Measurements from ENCODE around the gene SYT3.

SYT3 gene, protein sequence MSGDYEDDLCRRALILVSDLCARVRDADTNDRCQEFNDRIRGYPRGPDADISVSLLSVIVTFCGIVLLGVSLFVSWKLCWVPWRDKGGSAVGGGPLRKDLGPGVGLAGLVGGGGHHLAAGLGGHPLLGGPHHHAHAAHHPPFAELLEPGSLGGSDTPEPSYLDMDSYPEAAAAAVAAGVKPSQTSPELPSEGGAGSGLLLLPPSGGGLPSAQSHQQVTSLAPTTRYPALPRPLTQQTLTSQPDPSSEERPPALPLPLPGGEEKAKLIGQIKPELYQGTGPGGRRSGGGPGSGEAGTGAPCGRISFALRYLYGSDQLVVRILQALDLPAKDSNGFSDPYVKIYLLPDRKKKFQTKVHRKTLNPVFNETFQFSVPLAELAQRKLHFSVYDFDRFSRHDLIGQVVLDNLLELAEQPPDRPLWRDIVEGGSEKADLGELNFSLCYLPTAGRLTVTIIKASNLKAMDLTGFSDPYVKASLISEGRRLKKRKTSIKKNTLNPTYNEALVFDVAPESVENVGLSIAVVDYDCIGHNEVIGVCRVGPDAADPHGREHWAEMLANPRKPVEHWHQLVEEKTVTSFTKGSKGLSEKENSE

DNA sequence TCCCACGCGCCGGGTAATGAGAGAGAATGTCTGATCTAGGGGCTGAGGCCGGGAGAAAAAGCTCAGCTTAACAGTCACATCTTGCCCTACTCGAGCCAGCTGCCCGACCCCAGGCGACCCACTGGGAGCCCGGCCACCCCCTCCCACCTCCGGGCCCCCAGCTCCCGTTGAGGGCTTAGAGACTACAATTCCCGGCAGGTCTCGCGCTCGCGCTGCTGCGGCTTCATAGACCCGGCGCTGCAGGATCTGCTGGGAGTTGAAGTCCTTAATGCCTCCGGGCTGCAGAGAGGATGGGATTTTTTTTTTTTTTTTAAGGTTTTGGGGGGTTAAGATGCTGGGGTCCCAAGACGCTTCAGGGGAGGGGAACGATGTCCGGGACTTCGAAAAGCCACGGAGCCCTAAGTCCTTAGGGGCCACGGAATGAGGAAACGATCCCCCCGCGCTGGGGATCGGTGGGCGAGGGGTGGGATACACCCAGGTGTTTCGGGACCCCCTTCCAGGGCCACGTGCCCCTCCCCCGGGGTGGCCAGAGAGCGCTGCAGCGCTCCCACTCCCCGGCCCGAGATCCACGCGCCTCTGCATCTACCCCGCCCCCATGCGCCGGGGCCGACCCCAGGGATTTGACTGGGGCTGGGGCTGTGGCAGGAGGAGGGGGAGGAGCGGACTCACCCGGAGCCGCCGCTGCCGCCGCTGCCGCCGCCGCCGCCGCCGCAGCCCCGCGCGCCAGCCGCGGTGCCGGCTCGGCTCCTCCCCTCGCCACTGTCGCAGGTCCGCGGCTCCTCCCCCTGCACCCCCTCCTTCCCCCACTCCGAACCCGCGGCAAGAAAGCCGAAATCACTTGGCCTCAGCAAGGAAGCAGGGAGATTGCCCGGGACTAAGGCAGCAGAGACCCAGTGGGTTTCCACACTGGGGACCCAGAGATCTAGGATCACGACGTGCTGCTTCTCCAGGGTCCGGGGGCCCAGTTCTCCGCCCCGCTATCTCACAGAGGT lies at the start of gene SYT3:
SYT3 (minus strand) TSS at position 761 of the 992 bp plus-strand sequence. CDS start 2,470 bp downstream, outside the sequence.
- DNase-seq = no peak

GRCh38 chr19:50688766-50689165 lies 49.1 kb upstream of the SYT3 start:
- DNase-seq = no peak

DNA sequence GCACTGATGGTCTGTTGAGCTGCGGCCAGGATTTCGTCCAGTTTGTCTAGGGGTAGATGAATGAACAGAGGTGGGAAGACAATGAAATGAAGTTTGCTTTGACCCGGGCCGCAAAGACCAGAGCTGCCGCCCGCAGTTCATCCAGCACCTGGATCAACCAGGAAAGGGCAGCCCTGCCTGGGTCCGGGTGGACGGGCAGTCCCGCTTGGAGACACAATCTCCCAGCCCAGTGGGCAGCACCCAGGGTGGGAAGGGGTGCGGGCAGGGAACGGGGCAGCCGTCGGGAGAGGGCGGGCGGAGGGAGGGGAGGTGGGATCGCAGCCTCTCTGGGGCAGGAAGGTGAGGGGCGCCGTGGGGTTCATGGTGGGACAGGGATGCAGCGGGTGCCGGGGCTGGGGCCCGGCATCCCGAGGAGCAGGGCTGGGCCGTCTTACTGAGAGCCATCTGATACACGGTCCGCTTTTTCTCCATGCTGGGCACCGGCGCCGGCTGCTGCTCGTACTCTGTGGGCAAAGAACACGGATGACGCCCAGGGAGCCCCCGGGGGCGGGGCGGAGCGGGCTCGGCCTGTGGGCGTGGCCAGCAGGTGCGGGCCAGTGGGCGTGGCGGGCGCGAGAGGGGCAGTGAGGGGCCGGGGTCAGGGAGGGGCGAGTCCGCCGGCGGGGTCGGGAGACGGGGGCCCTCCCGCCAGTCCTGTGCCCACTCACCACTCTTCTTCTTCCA lies 46.8 kb upstream of the SYT3 start:
- DNase-seq = no peak

- no peak for DNase-seq
These were observed 39.8 kb upstream of the SYT3 start for GRCh38 chr19:50679177-50680125.

DNA sequence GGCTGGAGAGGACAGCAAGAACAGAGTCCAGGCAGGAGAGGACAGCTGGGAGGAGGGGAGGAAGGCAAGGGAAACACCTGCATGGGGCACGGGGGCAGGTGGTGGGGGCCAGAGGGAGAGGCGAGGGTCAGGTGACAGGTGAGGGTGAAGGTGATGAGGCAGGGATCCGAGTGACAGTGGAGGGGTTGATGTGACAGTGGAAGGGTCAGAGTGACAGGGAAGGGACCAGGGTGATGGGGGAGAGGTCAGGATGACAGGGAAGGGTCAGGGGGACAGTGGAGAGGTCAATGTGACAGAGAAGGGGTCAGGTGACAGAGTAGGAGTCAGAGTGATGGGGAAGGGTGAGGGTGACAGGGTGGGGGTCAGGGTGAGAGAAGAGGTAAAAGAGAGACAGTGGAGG lies 38.6 kb upstream of the SYT3 start:
- DNase-seq = no peak

- no peak for DNase-seq
These were observed 38.0 kb upstream of the SYT3 start for GRCh38 chr19:50677636-50678035.

DNA sequence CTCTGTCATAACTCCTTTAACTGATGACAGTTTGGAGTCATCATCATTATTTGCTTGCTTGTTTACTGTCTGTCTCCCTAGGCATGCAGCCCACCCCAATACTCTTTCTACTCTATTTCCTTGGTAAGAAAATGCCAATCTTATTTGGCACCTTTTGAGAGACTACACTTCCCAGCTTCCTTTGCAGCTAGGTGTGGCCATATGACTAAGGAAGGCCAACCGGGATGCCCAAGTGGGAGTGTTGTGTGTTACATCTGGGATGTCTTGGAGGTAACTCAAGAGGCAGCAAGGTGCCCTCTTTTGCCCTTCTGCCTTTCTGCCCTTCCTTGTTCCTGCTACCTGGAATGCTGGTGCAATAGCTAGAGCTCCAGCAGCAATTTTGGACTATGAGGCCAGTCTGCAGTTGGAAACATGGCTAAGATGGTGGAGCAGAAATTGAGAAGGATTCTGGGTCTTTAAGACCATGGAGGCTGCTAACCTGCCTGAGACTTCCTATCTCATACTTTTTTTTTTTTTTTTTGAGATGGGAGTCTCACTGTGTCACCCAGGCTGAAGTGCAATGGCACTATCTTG lies 37.0 kb upstream of the SYT3 start:
- DNase-seq = no peak

GRCh38 chr19:50673118-50673517 lies 33.4 kb upstream of the SYT3 start:
- no peak for DNase-seq

DNA sequence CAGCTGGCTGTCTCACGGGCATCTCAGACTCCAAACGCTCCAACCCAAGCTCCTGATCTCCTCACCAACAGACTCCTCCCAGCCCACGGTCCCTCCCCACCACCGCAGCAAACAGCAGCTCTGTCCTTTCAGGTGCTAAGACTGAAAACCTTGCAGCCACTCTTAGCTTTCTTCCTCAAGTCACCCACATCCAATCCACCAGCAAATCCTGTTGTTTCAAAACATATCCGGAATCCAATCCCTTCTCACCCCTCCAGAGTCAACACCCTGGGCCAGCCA lies 30.4 kb upstream of the SYT3 start:
- DNase-seq = no peak

DNA sequence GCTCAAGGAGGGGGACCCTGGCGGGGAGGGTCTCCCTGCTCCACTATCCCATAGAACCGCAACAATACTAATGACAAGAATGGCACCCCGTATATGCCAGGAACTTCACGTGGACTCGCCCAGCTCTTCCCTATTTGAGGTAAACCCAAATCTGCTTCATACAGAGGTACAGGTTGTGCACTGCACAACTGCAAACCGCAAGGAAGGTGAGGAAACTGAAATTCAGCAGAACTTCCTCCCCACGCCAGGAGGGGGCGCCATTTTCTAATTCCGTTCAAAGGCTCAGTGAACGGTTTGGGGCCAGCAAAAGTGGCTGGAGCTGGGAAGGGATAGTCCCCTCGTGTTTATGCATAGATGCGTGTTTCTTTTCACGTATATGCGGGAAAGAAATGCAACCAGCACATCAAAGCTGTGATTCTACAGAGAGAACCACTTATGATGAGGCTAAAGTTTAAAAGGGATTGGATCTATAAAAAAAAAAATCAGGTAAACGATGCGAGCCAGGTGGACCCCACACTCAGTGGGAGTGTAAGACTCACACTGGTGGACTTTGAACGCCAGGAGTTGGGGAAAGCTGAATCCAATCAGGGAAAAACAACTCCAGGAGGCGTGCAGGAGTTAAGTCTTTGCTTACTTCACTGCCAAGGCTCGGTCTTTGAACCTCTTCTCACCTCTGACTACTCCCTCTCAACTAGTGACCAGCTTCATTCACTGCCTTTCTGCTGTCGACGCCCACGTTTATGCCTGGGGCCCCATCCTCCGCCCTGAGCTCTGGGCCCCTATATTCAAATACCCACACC lies 29.8 kb upstream of the SYT3 start:
- no peak for DNase-seq

DNA sequence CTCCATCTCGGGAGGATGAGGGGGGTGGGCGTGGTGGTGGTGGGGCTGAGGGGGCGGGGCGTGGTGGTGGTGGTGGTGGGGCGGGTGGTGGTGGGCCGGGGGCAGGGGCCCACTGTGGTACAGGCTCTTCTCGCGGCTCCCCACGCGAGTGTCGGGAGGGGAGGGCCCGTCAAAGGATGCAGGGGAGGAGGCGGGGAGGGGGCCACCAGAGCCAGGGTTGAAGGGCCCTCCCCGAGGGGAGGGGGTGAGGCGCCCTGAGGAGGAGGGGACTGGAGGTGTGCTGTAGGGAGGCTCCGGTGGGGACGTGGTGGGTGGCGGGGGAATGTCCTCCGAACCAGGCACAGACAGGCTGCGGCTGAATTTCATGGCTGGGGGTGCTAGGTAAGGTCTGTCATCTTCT lies 29.2 kb upstream of the SYT3 start:
- DNase-seq = no peak

DNA sequence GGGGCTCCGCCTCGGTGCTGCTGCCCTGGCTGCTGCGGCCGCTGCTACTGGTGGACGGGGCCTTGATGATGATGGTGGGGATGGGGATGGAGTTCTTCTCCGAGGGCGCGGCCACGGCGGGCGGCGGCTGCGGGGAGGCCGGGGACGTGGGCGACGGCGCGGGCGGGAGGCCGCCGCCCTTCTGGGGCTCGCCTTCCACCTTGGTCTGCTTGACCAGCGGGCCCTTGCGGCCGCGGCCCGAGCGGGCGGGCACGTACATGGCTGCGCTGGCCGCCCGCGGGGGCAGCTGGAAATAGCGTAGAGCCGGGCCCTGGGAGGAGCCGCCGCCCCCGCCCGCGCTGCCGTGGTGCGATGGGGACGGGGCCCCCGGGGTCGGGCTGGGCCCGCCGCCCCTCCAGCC lies 28.7 kb upstream of the SYT3 start:
- no peak for DNase-seq

DNA sequence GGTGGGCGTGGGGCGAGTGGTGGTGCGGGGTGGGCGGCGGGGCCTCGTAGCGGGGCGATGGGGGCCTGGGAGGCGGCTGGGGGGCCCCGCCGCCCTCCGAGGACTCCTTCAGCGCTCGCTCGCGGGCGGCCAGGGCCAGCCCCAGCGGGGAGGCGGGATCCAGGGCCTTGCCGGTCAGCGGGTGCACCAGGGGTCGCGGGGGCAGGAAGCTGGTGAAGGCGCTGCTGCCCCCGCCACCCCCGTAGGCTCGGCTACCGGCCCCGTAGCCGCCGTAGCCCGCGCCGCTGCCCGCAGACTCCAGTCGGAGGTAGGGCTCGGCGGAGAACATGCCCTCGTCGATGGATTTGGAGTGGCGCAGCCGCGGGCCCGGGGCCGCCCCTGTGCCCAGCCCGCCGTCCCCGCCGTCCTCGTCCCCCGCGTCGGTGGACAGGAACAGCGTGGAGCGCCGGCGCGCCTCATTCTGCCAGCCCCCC lies 28.1 kb upstream of the SYT3 start:
- no peak for DNase-seq

DNA sequence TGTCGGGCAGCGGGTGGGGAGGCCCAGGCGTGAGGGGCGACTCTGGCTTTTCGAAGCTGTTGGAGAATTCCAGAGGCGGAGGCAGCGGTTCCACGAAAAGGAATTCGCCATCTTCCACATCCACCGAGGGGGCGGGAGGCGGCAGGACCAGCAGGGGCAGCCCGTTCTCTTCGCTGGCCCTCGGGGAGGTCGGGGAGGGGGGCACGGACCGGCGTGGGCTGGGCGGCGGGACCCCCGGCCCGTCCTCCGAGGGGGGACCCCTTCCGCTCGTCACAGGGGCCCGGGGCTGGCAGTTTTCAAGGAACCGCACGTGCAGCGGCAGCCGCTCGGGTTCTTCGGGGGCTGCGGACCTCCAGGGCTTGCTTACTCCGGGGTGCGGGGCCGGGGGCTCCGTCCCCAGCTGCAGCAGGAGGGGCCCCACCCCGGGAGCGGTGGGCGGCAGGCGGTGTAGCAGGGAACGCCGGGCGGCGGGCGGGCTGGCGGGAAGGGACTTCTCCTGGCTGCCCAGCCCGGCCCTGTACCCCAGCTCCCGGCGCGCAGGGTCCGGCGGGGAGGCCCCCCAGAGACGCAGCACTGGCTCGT lies 27.6 kb upstream of the SYT3 start:
- DNase-seq = no peak

DNA sequence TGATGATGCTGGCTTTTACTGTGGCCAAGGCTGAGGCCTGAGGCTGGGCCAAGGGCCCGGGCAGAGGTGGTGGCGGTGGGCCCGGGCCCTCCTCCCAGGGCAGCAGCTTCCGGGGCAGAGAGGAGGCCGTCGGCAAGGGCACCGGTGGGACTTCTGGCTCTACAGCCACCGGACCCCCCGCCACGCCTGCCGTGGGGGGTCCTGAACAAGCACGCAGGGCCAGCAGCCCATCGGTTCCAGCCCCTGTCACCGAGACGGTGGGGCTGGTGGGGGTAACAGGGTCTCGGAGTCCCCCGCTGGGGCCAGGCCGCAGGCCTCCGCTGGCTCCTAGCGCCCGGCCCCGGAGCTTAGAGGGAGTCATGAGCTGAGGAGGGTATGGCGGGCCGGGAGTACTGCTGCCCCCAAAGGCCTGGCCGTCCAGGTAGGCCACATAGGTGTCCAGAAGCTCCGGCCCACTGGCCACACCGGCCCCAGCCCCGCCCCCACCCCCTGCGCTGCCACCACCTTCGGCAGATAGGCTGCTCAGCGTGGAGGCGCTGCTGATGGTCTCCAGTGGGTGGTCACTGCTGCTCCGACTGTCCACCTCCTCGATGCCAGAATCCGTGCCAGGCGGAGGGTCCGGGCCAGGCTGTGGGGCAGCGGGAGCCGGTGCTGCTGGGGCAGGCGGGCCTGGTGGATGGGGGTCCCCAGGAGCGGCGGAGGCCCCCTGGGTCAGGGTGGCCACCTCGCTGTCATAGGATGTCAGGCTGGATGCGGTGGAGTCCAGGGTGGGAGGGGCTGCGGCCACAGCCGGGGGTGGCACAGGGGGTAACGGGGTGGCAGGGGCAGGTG lies 26.9 kb upstream of the SYT3 start:
- DNase-seq = no peak

GRCh38 chr19:50664204-50664603 lies 24.5 kb upstream of the SYT3 start:
- DNase-seq = no peak

- no peak for DNase-seq
These were observed 23.8 kb upstream of the SYT3 start for GRCh38 chr19:50663482-50663790.

DNA sequence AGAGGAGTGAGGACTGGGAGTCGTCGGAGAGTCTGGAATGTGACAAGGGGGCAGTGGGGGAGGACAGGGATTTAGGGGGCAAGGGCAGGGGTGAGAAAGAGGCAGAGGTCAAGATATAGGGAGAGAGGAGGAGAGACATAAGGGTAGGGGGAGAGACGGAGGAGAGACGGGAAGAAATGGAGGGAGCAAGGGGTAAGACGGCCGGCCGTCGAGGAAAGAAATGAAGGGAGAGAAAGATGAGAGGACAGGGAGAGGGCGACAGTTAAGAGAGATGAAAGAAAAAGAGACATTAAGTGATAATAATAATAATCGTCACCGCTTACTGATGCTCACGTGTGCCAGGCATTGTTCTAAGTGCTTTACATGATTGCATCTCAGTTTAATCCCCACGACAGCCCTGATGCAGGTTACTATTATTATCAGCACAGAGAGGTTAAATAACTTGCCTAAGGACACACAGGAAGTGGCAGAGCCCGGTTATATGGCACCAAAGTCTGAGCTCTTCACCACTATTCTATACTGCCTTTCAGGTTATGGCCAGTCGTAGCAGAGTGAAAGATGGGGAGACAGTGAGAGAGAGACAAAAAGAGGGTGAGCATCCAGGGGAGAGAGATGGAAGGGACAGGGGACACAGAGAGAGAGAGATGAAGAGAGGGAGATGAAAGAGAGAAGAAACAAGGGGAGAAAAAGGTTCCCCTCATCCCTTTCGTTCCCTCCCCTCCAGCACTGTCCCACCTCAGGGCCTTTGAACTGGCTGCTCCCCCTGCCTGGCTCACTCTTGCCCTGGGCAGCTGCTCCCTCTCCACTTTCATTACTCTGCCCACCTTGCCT lies 23.2 kb upstream of the SYT3 start:
- DNase-seq = no peak

Data from NCI-H187 treated with DMSO at 0.1 percent for 48 hours (cell line).